ENCODE results near the gene STAT6. TPM values are rescaled to one million over a fixed set of nuclear protein-coding genes. Genes with fewer than 3 reads are reported as not detected.

Gene STAT6
- total RNA-seq, 1 experiment from 2014 or later, result 44.2 TPM

DNA sequence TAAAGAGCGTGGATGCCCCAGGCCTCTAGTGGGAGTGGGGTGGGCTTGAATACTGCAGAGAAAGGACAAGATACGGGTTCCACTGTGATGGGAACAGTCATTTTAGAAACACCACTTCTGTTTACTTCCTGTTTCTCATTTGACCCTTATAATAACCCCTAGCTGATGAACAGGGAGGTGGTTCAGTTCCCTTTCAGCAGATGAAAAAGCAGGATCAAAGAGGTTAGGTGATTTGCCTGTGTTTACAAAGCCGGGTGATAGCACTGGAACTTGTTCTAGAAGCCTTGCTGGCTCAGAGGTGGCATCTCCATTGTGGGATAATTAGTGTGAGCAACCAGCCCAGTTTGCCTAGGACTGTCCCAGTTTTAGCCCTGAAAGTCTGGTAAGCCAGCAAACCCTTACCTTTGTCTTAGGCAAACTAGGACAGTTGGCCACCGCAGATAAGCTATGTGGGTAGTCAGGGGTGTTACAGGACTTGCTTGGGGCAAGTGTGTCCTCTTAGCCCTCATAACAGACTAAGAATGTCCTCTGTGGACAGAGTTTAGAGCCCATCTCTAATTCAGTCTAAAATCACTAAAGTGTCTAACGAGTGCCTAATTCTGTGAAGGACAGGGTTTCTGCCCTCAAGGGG lies 43.8 kb upstream of the STAT6 start:
- Mint-ChIP-seq H3K27me3 (ENCODE audit: insufficient read depth, unreplicated experiment) (no peaks in the 10 kb centered on the region), H3K9me3 (ENCODE audit: unreplicated experiment) (no peaks in the 10 kb centered on the region), H3K27ac (ENCODE audit: unreplicated experiment) (peak overlapping the region; percentile 13), H3K4me1 (ENCODE audit: low read depth, unreplicated experiment) (peaks cover 17% of the 10 kb centered on the region), H3K36me3 (ENCODE audit: insufficient read depth, unreplicated experiment) (peaks cover 80% of the 10 kb centered on the region), H3K4me3 (ENCODE audit: unreplicated experiment) (no peak overlapping the region)
- H3K4me3 ChIP-seq (ENCODE audit: low read depth, low read length), result no peak overlapping the region
- no peaks in the 10 kb centered on the region for H3K27me3 ChIP-seq (replicated peaks; ENCODE audit: control insufficient read depth, insufficient read depth, low read length)
- TF ChIP-seq, protein P1, sequence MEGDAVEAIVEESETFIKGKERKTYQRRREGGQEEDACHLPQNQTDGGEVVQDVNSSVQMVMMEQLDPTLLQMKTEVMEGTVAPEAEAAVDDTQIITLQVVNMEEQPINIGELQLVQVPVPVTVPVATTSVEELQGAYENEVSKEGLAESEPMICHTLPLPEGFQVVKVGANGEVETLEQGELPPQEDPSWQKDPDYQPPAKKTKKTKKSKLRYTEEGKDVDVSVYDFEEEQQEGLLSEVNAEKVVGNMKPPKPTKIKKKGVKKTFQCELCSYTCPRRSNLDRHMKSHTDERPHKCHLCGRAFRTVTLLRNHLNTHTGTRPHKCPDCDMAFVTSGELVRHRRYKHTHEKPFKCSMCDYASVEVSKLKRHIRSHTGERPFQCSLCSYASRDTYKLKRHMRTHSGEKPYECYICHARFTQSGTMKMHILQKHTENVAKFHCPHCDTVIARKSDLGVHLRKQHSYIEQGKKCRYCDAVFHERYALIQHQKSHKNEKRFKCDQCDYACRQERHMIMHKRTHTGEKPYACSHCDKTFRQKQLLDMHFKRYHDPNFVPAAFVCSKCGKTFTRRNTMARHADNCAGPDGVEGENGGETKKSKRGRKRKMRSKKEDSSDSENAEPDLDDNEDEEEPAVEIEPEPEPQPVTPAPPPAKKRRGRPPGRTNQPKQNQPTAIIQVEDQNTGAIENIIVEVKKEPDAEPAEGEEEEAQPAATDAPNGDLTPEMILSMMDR (IDR thresholded peaks at IDR 0.05; ENCODE audit: insufficient read depth in 1 of 2, low read depth in 1 of 2, low read length in 1 of 2, severe bottlenecking in 1 of 2, unreplicated experiment in 1 of 2), result no peak
- POLR2A ChIA-PET, result interaction anchor here (0.6 kb wide), 2 partner anchors 27 to 43 kb away, joined by 4 to 7 read pairs; no protein-coding TSS in a partner anchor
- no peak for DNase-seq
- CTCF ChIA-PET, result interaction anchor here (0.5 to 1.3 kb wide), 3 partner anchors 27 to 69 kb away, joined by 3 to 6 read pairs (median 4); partner anchors contain the start of gene LRP1
- intact Hi-C loops (cut with micrococcal nuclease; ENCODE audit: unreplicated experiment), result no loop called here
- peaks cover 7% of the 10 kb centered on the region for H3K36me3 ChIP-seq (ENCODE audit: control insufficient read depth, insufficient read depth, low read length)
- no peaks in the 10 kb centered on the region for H3K9me3 ChIP-seq
- H3K4me1 ChIP-seq, result peaks cover 15% of the 10 kb centered on the region
- no TSS peak for BruUV-seq (replicated peaks)

DNA sequence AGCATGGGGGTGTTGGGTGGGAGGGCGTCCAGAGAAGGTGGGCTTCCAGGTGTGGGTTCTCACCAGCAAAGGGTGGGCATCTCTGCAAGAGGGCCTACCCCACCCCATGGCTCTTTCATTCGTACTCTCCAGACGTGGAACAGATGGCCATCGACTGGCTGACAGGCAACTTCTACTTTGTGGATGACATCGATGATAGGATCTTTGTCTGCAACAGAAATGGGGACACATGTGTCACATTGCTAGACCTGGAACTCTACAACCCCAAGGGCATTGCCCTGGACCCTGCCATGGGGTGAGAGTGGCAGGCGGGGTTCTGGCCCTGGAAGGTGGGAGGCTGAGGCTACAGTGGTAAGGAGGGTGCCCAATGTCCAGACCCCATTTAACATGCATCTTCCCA lies 42.9 kb upstream of the STAT6 start:
- TF ChIP-seq, protein P1 (IDR thresholded peaks at IDR 0.05; ENCODE audit: insufficient read depth in 1 of 2, low read depth in 1 of 2, low read length in 1 of 2, severe bottlenecking in 1 of 2, unreplicated experiment in 1 of 2), result no peak
- no peak for DNase-seq
- no TSS peak for BruUV-seq (replicated peaks)
- H3K4me3 ChIP-seq (ENCODE audit: low read depth, low read length), result no peak overlapping the region
- H3K27me3 ChIP-seq (replicated peaks; ENCODE audit: control insufficient read depth, insufficient read depth, low read length), result no peaks in the 10 kb centered on the region
- peaks cover 25% of the 10 kb centered on the region for H3K4me1 Mint-ChIP-seq (ENCODE audit: low read depth, unreplicated experiment)
- ChIA-PET CTCF (interaction anchor here (0.6 to 1.3 kb wide), 2 partner anchors 26 to 70 kb away, joined by 3 to 6 read pairs; partner anchors contain the start of gene LRP1), POLR2A (no interaction called here)
- H3K36me3 Mint-ChIP-seq (ENCODE audit: insufficient read depth, unreplicated experiment), result peaks cover 80% of the 10 kb centered on the region
- peaks cover 23% of the 10 kb centered on the region for H3K4me1 ChIP-seq
- H3K36me3 ChIP-seq (ENCODE audit: control insufficient read depth, insufficient read depth, low read length), result peaks cover 7% of the 10 kb centered on the region
- H3K27me3 Mint-ChIP-seq (ENCODE audit: insufficient read depth, unreplicated experiment), result no peaks in the 10 kb centered on the region
- no peak overlapping the region for H3K4me3 Mint-ChIP-seq (ENCODE audit: unreplicated experiment)
- no peak overlapping the region for H3K27ac Mint-ChIP-seq (ENCODE audit: unreplicated experiment)
- intact Hi-C loops (cut with micrococcal nuclease; ENCODE audit: unreplicated experiment), result no loop called here
- no peaks in the 10 kb centered on the region for H3K9me3 ChIP-seq
- no peaks in the 10 kb centered on the region for H3K9me3 Mint-ChIP-seq (ENCODE audit: unreplicated experiment)

DNA sequence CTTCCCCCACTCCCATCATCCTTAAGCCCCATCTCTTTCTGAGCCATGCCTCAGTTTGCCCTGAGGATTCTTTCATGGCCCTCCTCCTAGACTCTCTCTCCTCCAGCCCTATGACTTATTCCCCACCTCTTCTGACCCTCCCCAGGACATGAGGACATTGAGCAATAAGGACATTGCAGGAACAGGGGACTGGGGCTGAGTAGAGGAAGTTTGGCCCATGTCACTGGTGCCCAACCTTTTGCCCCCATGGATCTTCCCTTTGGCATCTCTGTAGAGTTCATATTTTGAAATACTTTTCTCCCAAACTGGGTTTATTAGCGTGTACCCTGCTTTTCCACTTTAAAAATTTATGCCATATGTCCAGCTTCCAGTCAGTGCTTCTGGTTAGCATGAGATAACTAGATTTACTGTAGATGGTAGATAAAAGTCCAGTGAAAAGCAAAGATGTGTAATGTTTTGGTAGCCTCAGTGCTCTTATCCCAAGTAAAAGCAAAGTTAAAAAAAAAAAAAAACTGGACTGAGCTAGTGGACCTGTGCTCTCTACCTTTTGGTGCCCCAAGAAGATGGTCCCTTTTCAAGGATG lies 42.3 kb upstream of the STAT6 start:
- BruUV-seq (replicated peaks), result no TSS peak
- intact Hi-C loops (cut with micrococcal nuclease; ENCODE audit: unreplicated experiment), result no loop called here

More for the DNA sequence above, 42.3 kb upstream of the STAT6 start:
- peaks cover 29% of the 10 kb centered on the region for H3K4me1 ChIP-seq
- Mint-ChIP-seq H3K9me3 (ENCODE audit: unreplicated experiment) (no peaks in the 10 kb centered on the region), H3K27me3 (ENCODE audit: insufficient read depth, unreplicated experiment) (no peaks in the 10 kb centered on the region), H3K27ac (ENCODE audit: unreplicated experiment) (peak overlapping the region; percentile 53), H3K4me3 (ENCODE audit: unreplicated experiment) (no peak overlapping the region), H3K4me1 (ENCODE audit: low read depth, unreplicated experiment) (peaks cover 31% of the 10 kb centered on the region), H3K36me3 (ENCODE audit: insufficient read depth, unreplicated experiment) (peaks cover 79% of the 10 kb centered on the region)
- H3K4me3 ChIP-seq (ENCODE audit: low read depth, low read length), result no peak overlapping the region
- H3K27me3 ChIP-seq (replicated peaks; ENCODE audit: control insufficient read depth, insufficient read depth, low read length), result no peaks in the 10 kb centered on the region
- CTCF ChIA-PET, result interaction anchor here (1.3 kb wide), 1 partner anchor 25 kb away, joined by 6 read pairs; the partner anchor contains the start of gene LRP1
- peaks cover 7% of the 10 kb centered on the region for H3K36me3 ChIP-seq (ENCODE audit: control insufficient read depth, insufficient read depth, low read length)
- POLR2A ChIA-PET, result no interaction called here
- H3K9me3 ChIP-seq, result no peaks in the 10 kb centered on the region
- DNase-seq, result no peak
- TF ChIP-seq, protein P1 (IDR thresholded peaks at IDR 0.05; ENCODE audit: insufficient read depth in 1 of 2, low read depth in 1 of 2, low read length in 1 of 2, severe bottlenecking in 1 of 2, unreplicated experiment in 1 of 2), result no peak
